ENCODE measurements around the gene SPAG5.

Gene SPAG5, protein sequence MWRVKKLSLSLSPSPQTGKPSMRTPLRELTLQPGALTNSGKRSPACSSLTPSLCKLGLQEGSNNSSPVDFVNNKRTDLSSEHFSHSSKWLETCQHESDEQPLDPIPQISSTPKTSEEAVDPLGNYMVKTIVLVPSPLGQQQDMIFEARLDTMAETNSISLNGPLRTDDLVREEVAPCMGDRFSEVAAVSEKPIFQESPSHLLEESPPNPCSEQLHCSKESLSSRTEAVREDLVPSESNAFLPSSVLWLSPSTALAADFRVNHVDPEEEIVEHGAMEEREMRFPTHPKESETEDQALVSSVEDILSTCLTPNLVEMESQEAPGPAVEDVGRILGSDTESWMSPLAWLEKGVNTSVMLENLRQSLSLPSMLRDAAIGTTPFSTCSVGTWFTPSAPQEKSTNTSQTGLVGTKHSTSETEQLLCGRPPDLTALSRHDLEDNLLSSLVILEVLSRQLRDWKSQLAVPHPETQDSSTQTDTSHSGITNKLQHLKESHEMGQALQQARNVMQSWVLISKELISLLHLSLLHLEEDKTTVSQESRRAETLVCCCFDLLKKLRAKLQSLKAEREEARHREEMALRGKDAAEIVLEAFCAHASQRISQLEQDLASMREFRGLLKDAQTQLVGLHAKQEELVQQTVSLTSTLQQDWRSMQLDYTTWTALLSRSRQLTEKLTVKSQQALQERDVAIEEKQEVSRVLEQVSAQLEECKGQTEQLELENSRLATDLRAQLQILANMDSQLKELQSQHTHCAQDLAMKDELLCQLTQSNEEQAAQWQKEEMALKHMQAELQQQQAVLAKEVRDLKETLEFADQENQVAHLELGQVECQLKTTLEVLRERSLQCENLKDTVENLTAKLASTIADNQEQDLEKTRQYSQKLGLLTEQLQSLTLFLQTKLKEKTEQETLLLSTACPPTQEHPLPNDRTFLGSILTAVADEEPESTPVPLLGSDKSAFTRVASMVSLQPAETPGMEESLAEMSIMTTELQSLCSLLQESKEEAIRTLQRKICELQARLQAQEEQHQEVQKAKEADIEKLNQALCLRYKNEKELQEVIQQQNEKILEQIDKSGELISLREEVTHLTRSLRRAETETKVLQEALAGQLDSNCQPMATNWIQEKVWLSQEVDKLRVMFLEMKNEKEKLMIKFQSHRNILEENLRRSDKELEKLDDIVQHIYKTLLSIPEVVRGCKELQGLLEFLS
- total RNA-seq = 9.9 to 58.1 (median 34.0) reads per million in 18 experiments

DNA sequence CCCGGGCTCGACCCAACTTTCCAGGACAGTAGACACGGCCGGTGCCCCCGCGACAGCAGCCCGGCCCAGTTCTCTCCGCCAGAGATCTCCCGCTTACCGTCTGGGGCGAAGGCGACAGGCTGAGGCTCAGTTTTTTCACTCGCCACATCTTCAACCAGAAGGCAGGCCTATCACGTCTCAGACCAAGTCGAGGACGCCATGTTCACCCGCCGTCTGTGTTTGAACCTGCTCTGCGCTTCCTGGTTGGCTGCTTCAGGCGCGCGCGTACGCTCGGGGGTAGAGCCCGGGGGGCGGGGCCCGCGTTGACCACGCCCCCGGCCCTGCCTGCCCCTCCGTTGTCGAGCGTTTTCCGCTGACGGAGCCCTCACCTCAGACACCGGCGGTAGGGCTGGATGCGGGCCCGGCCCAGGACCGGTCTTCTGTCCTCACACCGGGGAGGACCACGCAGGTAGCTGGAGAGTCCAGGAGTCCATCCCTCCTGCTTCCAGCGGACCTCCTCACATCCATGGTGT lies at the start of gene SPAG5:
TSS of gene SPAG5 (minus strand) at position 227 of the 512 bp plus-strand sequence. CDS start at position 148, 79 bp downstream.
- peak; percentile 89 to 91 for DNase-seq

DNA sequence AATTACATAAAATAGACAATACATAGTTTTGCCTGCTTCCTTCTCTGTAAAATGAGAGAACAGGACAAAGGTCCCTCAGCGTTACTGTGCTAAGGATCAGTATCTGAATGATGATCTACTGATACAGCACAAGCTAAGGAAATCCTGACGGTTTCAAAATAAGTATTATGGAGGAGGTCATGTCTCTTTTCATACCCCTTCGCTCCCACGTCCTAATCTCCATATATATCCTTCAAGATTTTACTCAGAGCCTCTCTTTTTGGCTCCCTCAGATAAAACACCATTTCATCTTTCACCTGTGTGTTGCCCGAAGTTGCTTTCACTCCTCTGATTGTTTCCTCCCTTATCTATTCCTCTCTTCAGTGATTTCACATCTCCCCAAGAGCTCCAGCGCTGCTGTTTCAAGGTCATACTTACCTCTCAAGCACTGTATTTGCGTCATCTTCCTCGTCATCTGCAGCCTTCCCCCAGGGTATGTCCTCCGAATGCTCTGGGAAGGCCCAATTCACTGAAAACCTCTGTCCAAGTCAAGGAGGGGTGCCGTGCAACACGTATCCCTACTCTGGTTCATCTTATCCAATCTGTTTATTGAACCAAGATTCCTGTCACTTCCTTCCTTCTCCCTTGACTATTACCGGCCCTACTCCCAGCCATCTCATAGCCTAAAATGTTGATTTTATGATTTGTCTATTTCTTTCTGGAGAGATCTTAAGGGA lies 47.4 kb upstream of the SPAG5 start:
- no peak for DNase-seq

DNA sequence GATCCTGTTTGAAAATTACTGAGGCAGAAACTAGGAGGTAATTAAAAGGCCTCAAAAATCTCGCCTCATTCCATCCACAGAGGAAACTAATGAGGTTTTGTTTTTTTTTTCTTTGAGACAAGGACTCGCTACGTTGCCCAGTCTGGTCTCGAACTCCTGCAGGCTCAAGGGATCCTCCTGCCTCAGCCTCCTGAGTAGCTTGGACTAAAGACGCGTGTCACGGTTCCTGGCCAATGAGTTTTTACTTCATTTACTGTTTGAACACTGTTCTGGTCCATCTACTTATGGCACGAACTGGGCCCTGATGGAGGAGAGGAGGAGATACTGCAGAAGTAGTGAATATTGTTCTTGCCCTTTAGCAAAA lies 46.7 kb upstream of the SPAG5 start:
- DNase-seq = no peak

DNA sequence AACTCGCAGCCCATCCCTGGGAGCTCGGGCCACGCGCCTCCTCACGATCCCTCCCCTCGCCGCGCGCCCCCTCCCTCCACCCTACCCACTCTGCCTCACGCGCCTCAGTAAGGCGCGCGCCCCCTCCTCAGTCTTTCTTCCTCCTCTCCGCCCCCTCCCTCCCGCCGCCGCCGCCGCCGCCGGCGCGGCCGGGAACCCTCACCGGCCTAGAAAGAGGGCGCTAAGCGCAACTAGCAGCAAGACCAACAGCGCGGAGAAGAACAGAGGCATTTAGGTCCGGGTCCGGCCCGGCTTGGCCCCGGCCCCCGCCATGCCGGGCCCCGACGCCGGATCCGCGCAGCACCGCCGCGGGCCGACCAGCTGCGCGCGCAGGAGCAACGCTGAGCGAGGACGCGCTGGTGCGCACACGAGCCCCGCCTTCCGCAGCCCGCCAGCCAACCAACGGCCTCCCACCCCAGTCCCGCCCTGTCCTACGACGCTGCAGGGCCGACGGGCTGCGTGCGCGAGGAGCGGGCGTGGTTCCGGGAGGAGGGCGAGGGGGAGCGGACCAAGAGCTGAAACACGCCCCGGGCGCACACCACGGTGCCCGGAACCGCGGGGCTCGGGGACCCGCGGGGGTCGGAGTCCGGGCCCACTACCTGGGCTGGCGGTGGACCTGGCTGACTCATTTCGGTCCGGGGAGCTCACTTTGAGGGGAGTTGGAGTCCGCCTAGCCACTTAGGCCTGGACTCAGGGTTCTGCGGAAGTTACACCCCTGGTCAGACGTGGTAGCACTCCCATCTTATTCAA lies 46.2 kb upstream of the SPAG5 start, which contains the start of gene BLTP2:
TSS of gene BLTP2 (minus strand) at position 372 of the 789 bp plus-strand sequence. CDS start at position 270, 102 bp downstream.
- peak; percentile 95 to 97 for DNase-seq

DNA sequence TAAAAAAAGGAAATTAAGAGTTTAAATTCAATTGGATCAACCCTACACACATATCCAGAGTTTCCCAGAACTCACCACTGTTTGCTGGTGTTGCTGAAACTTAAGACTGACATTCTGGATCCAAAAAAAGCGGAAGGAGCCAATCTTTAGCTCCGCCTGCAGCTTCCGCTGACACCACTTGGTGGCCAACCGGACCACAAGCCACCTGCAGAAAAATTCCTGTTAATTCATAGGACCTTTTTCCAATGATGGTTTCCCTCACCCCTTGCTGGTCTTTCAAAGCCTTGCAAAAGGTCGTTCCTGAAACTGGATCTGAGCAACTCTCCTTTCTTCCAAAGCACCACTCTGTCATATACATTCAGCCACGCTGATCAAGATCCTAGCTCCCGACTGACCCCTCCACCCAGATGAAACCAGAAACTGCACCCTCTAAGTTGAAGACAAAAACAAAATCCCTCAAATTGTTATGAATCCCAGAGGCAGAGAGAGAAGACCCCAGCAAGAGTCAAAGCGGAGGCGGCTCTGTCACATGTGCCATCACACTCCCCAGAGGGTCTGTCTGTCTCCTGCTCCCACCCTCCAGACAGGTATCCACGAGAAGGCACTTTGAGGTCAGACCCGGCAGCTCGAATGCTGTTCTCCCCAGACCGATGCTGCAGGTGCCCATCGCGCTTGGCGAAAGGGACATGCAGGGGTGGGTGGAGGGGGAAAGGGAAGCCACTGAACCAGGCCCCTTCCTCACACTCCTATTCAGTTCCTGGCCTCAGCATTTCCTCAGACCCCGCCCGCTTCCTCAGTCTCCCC lies 45.4 kb upstream of the SPAG5 start:
- DNase-seq = peak; percentile 77 to 83

DNA sequence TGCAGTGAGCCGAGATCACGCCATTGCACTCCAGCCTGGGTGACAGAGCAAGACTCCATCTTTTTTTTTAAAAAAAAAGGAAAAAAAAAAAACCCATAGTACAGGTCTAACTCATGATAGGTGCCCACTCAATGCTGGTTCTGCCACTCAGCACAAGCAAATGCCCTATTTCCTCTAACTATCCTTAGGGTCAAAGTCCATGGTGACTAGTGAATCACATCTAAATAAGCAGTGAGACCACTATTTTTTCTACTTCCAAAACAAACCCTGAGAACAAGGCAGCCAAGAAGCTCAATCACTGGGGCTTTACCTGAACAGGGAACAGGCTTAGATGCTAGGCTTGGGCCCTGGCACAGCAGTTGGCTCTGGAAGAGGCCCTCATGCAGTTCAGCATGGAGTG lies 42.8 kb upstream of the SPAG5 start:
- DNase-seq = no peak

DNA sequence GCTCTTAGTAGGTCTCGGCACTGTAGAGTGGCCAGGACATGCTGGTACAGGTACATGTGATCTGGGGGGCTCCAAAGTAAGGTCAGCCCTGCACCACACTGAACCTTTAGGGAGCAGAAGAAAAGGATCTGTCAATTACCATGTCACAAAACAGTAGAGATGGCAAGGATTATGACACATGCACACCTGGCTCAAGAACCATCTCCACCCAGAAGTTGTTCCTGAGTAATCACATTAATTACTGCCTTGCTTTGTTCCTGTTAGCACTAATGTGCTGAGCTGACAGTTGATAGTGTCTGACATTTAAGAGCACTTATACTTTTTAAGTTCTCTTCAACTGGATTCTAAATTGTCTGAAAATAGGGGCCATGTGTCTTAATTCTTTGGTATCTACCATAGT lies 36.7 kb upstream of the SPAG5 start:
- DNase-seq = no peak

DNA sequence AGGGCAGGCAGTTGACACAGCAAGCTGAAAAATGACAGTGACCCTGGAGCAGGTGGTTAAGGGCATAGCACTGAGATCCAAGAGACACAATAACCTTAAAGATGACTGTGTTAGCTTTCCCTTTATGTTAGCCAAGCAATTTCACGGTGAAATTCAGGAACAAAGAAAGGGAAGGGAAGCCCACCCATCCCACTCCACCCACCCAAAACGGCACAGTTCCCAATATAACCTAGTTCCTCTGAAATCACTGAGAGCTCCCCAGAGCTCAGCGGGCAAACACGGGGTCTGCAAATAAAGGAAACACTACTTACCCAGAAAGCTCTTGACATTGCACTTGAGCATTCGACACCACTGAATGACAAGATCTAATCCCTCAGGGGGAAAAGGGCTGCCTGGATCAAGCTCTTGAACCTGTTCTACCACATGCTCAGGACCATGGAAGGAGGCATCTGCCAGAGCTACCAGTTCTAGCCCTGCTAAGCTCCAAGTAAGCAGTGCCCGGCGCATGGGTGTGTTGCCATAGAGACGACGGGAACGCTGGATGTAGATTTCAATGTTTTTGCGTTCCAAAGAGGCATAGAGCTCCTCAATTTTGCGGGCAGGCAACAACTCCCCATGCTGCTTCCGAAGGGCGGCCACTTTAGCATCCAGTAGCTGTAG lies 35.5 kb upstream of the SPAG5 start:
- DNase-seq = peak; percentile 79 to 93

DNA sequence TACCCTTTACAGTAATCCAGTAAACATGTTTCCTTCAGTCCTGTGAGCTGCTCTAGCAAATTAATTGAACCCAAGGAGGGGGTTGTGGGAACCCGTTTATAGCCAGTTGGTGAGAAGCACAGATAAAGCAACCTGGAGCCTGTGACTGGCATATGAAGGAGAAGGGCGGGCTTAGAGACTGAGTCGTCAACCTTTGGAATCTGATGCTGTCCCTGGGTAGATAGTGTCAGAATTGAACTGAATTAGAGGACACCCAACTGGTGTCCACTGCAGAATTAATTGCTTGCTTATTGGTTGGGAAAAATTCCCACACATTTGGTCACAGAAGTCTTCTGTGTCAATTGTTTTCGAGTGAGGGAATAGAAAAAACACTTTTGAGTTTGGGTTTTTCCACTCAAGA lies 28.0 kb upstream of the SPAG5 start:
- DNase-seq = no peak

DNA sequence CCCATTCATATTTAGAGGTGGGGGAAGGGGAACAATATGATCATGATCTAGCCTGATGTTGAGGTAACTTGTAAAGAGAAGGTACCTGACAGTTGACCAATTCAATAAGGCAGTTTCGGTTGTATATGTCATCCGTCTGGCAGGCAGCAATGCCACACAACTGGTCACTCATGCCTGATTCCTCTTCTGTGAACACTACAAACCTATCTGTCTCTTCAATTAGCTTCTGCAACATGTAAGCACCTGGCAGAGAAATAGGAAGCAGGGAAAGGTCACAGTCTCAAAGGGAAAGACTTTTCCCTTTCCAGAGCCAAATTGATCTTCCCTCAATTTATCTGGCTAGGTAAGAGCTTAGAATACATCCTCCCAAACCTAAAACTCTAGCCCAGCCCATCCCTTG lies 25.3 kb upstream of the SPAG5 start:
- no peak for DNase-seq

DNA sequence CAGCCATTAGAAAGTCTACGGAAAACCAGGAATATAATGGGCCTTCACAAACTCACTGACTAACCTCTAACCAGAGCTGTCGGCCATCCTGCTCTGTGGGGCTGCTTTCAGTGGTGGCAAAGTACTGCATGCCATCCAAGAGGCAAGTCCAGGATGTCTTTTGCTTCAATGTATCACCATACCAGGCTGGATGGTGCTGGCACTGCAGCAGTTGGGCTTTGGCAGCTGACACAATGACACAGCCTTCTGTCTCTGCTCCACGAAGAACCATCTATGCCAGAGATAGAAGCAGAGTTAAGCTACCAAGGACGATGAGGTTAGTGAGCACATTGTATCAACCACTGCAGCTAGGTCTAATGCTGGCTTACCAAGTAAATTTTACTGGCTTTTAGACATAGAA lies 24.9 kb upstream of the SPAG5 start:
- no peak for DNase-seq

DNA sequence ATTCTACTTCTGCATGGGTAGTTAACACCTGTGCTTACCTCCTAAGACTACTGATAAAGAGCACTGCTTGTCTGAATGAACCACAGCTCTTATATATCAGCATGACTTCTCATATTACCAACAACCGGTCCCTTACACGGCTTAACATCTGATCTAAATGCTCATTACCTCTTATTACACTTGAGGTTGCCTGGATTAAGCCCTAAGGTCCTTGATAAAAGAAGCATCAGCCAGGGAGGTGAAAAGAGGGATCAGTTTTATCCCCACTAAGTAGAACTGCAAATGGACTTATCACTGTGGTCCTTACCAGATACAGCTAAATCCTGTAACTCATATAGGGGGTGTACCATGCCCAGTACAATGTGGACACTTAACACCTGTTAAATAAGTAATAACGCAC lies 23.4 kb upstream of the SPAG5 start:
- DNase-seq = no peak

DNA sequence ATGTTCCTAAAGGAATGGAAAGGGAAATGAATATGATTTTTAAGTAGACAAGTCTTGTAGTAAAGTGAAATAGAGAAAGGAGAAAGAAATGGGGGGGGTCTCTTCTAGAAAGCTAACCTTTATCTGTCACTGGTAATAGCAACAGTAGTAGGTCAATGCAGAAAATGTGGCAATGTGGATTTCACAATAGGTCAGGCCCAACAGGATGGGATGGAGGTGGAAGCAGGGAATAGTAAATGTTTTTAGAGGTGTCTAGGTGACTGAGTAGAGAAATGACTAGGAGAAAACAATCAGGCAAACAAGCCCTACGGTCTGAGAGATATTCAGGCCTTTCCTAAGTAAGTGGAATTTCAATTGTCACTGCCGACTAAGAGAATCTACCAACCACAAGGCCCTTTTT lies 21.2 kb upstream of the SPAG5 start:
- no peak for DNase-seq

DNA sequence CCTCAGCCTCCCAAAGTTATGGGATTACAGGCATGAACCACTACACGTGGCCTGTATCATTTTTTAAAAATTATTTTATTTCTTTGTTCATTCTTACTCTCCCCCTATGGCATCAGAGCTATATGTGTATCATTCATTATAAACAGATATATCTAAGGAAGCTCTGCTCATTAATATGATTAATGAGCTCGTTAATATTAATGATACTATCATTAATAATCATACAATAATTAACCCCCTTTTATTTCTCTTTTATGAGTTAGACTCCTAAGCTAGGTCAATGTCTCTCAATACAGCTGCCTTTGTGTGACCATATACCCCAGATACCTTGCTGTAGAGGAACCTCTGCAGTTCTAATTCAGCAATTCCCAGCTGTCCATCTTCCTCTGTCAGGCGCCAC lies 19.6 kb upstream of the SPAG5 start:
- no peak for DNase-seq

DNA sequence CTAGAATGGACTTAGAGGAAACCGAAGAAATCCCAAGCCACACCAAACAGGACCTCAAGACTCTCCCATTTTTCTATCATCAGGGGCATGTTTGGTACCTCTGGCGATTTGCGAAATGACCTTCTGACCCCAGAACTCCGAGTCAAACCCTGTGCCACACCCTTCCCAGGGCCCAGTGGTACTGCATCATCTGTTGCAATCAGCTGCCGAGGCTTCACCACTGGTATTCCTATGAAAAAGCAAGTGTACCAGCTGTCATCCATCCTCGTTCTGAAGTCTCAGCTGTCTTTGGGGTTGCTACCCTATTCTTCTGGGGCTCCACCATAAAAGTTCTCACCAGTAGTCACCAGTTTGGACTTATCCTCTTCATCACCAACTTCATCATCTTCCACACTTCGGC lies 17.5 kb upstream of the SPAG5 start:
- DNase-seq = no peak

DNA sequence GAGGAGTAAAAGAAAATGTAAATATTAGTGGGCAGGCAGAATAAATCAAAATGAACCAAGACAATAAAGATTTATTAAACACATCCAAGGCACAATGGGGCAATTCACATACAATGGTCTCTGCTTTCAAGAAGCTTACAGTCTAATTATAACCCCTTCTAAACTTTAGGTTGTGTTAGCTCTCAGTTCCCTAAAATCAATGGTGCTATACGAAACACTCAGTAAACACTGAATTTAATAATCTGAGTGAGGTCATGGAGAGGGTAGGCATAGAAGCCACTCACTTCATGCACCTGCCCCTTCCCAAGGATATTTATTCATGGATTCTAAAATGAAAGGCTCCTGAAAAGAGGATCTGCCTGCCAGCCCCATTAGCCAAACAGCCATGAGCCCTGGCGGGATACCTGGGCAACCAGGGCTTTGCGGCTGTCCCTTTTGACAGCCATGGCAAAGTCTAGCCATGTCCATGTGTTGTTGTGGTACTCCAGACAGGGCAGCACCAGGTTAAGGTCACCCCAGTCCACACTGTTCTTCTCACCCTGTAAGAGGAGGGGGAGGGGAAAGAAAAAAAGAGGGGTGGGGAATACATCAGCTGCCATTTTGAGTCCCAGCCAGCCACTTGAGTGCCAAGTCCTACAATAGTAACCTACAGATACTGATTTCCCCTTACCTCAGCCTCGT lies 16.6 kb upstream of the SPAG5 start:
- no peak for DNase-seq

DNA sequence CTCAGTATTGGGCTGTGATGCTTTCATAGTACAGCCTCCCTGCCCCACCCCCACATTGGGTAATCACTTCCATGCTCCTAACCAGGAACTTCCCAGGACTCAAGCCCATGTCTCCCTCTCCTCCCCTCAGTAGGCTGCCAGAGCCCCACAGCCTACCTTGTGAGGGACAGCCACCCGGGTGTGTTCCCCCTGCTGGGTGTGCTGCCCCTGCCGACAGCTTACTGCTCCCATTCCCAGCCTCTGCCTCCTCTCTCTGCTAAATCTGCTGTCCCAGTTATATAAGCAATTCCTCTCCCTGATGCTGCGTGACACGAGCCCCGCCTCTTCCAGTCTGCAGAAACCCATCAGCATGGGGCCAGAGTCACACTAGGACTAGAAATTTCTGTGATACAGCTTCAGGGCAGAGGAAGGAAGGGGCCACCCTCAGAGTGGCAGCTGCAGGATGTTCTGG lies 15.1 kb upstream of the SPAG5 start, which contains the start of gene RSKR:
TSS of gene RSKR (minus strand) at position 255 of the 451 bp plus-strand sequence. CDS start at position 231, 24 bp downstream.
- no peak for DNase-seq

DNA sequence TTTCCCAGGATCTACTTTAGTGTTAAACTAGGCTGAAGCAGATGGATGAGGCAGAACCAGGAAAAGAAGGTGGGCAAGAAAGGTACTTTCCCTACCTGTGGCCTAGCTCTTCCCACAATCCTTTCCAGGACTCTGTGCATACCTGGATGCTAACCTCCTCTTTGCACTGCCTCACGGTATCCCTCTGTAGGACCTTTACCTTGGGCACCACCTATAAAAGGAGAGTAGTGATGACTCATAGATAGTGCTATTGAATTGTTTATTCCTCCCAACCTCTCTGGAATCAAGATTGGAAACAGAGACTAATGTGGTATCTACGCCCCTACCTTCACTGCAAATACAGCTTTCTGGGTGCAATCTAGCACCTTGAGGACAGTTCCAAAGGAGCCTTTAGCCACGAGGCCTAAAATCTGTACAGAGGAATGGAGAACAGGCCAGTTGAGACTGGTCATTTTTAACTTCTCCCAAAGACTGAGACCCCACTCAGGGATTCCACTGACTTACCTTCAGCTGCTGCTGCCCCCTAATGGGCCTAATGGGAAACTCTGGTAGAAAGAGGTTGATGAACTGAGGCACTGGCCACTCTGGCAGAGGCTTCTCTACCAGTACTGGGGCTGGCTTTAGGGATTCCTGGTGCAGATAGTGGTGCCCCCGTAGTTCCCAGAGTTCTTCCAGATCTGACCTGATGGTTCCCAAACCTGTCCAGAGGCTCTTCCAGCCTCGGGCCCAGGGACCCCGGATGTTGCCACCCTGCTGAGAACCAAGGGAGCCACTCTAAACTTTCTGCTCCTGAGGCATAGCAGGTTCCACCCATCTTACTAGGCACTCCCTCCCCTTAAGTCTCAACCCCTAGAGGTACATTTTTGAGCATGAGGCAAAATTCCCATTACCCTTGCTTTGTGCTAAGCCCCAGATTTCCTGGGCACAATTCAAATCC lies 14.4 kb upstream of the SPAG5 start:
- no peak for DNase-seq

Data from inflammatory macrophage (primary cell).